ENCODE results near the gene CYBC1. TPM values are rescaled to one million over a fixed set of nuclear protein-coding genes. Genes with fewer than 3 reads are reported as not detected.
"Not testable (repeated sequence)": the region's sequence is repeated elsewhere in the genome, so short reads cannot be mapped to it uniquely, and the experiment has no call there.

Gene CYBC1
- polyA plus RNA-seq, 1 donor from 2014 or later, result 66.6 TPM

- H2AFZ ChIP-seq (ENCODE audit: low read depth, low read length), result no peak overlapping the region
- no peak for TF ChIP-seq EZH2 (IDR thresholded peaks at IDR 0.05; ENCODE audit: borderline replicate concordance, insufficient read depth, low read length, poor library complexity, severe bottlenecking)
- TF ChIP-seq SMC3 (conservative IDR thresholded peaks at IDR 0.05; ENCODE audit: poor library complexity), result no peak
- no peak for TF ChIP-seq MXI1 (conservative IDR thresholded peaks at IDR 0.05; ENCODE audit: poor library complexity, severe bottlenecking)
- TF ChIP-seq POLR2AphosphoS5 (IDR thresholded peaks at IDR 0.05), result no peak
- H3K4me3 ChIP-seq (ENCODE audit: low read length), result no peak overlapping the region
- H3K27me3 ChIP-seq (ENCODE audit: insufficient read depth, low read depth, low read length), result no peaks in the 10 kb centered on the region
- H3K9ac ChIP-seq (ENCODE audit: low read length), result no peak overlapping the region
- no peaks in the 10 kb centered on the region for H3K36me3 ChIP-seq (ENCODE audit: insufficient read depth, low read length)
- no peaks in the 10 kb centered on the region for H3F3A ChIP-seq (ENCODE audit: insufficient read depth, low read length, poor library complexity, severe bottlenecking)
- no peak overlapping the region for H3K4me2 ChIP-seq (ENCODE audit: low read length)
- no peak overlapping the region for H3K27ac ChIP-seq (ENCODE audit: low read length)
- H3K9me3 ChIP-seq (ENCODE audit: low read length), result no peaks in the 10 kb centered on the region
- peaks cover 18% of the 10 kb centered on the region for H3K79me2 ChIP-seq (replicated peaks; ENCODE audit: insufficient read depth, low read length)
- peaks cover 5% of the 10 kb centered on the region for H4K20me1 ChIP-seq (ENCODE audit: insufficient read depth)
- no peaks in the 10 kb centered on the region for H3K9me2 ChIP-seq (ENCODE audit: insufficient read depth, low read length)
Observed at GRCh38 chr17:82461827-82462524, 11.4 kb upstream of the CYBC1 start.

- H3K27ac ChIP-seq (ENCODE audit: low read length); H2AFZ ChIP-seq (ENCODE audit: low read depth, low read length); H3K9me2 ChIP-seq (ENCODE audit: insufficient read depth, low read length); H4K20me1 ChIP-seq (ENCODE audit: insufficient read depth); H3F3A ChIP-seq (ENCODE audit: insufficient read depth, low read length, poor library complexity, severe bottlenecking); H3K27me3 ChIP-seq (ENCODE audit: insufficient read depth, low read depth, low read length); H3K36me3 ChIP-seq (ENCODE audit: insufficient read depth, low read length); H3K9me3 ChIP-seq (ENCODE audit: low read length); H3K4me2 ChIP-seq (ENCODE audit: low read length): not testable (repeated sequence)
- Histone ChIP-seq H3K9ac (ENCODE audit: low read length) (peak overlapping the region; percentile 96), H3K79me2 (replicated peaks; ENCODE audit: insufficient read depth, low read length) (peaks cover 18% of the 10 kb centered on the region), H3K4me3 (ENCODE audit: low read length) (peak overlapping the region; percentile 86)
Observed at GRCh38 chr17:82459936-82460335, 9.4 kb upstream of the CYBC1 start.

- Histone ChIP-seq H4K20me1 (ENCODE audit: insufficient read depth) (peaks cover 5% of the 10 kb centered on the region), H3K9ac (ENCODE audit: low read length) (peak overlapping the region; percentile 96), H3K4me2 (ENCODE audit: low read length) (peak overlapping the region; percentile 84), H3K27me3 (ENCODE audit: insufficient read depth, low read depth, low read length) (no peaks in the 10 kb centered on the region), H2AFZ (ENCODE audit: low read depth, low read length) (peak overlapping the region; percentile 1), H3K36me3 (ENCODE audit: insufficient read depth, low read length) (no peaks in the 10 kb centered on the region), H3K27ac (ENCODE audit: low read length) (peak overlapping the region; percentile 98), H3F3A (ENCODE audit: insufficient read depth, low read length, poor library complexity, severe bottlenecking) (no peaks in the 10 kb centered on the region), H3K79me2 (replicated peaks; ENCODE audit: insufficient read depth, low read length) (peaks cover 18% of the 10 kb centered on the region), H3K4me3 (ENCODE audit: low read length) (peak overlapping the region; percentile 86), H3K9me3 (ENCODE audit: low read length) (no peaks in the 10 kb centered on the region), H3K9me2 (ENCODE audit: insufficient read depth, low read length) (no peaks in the 10 kb centered on the region)
- TF ChIP-seq POLR2AphosphoS5 (IDR thresholded peaks at IDR 0.05) (peak; percentile 15), TAF1 (IDR thresholded peaks at IDR 0.05; ENCODE audit: low read depth) (no peak), MXI1 (conservative IDR thresholded peaks at IDR 0.05; ENCODE audit: poor library complexity, severe bottlenecking) (peak; percentile 32), SMC3 (conservative IDR thresholded peaks at IDR 0.05; ENCODE audit: poor library complexity) (peak; percentile 36)
Observed at GRCh38 chr17:82458885-82459424, 8.4 kb upstream of the CYBC1 start.

- no peaks in the 10 kb centered on the region for H3K9me3 ChIP-seq (ENCODE audit: low read length)
- H3K4me3 ChIP-seq (ENCODE audit: low read length), result peak within 1 kb of the TSS; percentile 86
- H3K27me3 ChIP-seq (ENCODE audit: insufficient read depth, low read depth, low read length), result no peaks in the 10 kb centered on the region
- peaks cover 18% of the 10 kb centered on the region for H3K79me2 ChIP-seq (replicated peaks; ENCODE audit: insufficient read depth, low read length)
- no peaks in the 10 kb centered on the region for H3F3A ChIP-seq (ENCODE audit: insufficient read depth, low read length, poor library complexity, severe bottlenecking)
- H3K9me2 ChIP-seq (ENCODE audit: insufficient read depth, low read length), result no peaks in the 10 kb centered on the region
- H3K4me2 ChIP-seq (ENCODE audit: low read length), result peak within 1 kb of the TSS; percentile 90
- peak; percentile 90 for TF ChIP-seq POLR2AphosphoS5 (IDR thresholded peaks at IDR 0.05)
- TF ChIP-seq TAF1 (IDR thresholded peaks at IDR 0.05; ENCODE audit: low read depth), result peak; percentile 85
- TF ChIP-seq CTCF (IDR thresholded peaks at IDR 0.05; ENCODE audit: poor library complexity, severe bottlenecking), result peak; percentile 20
- TF ChIP-seq EZH2 (IDR thresholded peaks at IDR 0.05; ENCODE audit: borderline replicate concordance, insufficient read depth, low read length, poor library complexity, severe bottlenecking), result no peak
- peak; percentile 82 for TF ChIP-seq MXI1 (conservative IDR thresholded peaks at IDR 0.05; ENCODE audit: poor library complexity, severe bottlenecking)
- peak; percentile 55 for TF ChIP-seq RAD21 (conservative IDR thresholded peaks at IDR 0.05)
- peak; percentile 92 for TF ChIP-seq REST (IDR thresholded peaks at IDR 0.05; ENCODE audit: borderline replicate concordance)
- TF ChIP-seq EP300 (conservative IDR thresholded peaks at IDR 0.05; ENCODE audit: poor library complexity, severe bottlenecking), result peak; percentile 80
- peak; percentile 43 for TF ChIP-seq SMC3 (conservative IDR thresholded peaks at IDR 0.05; ENCODE audit: poor library complexity)
- no peaks in the 10 kb centered on the region for H3K36me3 ChIP-seq (ENCODE audit: insufficient read depth, low read length)
- H3K9ac ChIP-seq (ENCODE audit: low read length), result peak within 1 kb of the TSS; percentile 96
- peak within 1 kb of the TSS; percentile 98 for H3K27ac ChIP-seq (ENCODE audit: low read length)
- peaks cover 3% of the 10 kb centered on the region for H4K20me1 ChIP-seq (ENCODE audit: insufficient read depth)
- H2AFZ ChIP-seq (ENCODE audit: low read depth, low read length), result peak within 1 kb of the TSS; percentile 1
Observed at GRCh38 chr17:82458179-82458884, 7.8 kb upstream of the CYBC1 start, which contains the start of gene NARF. TSS of gene NARF (plus strand) at chr17:82458741. CDS start at chr17:82458804, 63 bp downstream.

Data from neural cell (in vitro differentiated cells).